Neural cell (in vitro differentiated cells): Measurements from ENCODE around the gene OR51I2. TPM values are rescaled to one million over a fixed set of nuclear protein-coding genes. Genes with fewer than 3 reads are reported as not detected.

Source experiments
- H2AFZ ChIP-seq: fragments of 200-600, 300-800 bp; sonication (generic), shearing (Covaris generic); 2 replicates; pipeline ENCODE4 v1.6.0; 2014; ENCODE audit warnings: low read depth, mild to moderate bottlenecking, antibody characterized with exemption, low read length, moderate library complexity
- H3F3A ChIP-seq: fragments of 200-600 bp; shearing (Covaris generic); 2 replicates; pipeline ENCODE4 v1.6.1; 2016; ENCODE audit warnings: mild to moderate bottlenecking, moderate library complexity, mixed read lengths, antibody characterized with exemption, low read length; ENCODE audit not compliant: insufficient read depth, poor library complexity, severe bottlenecking
- H3K27ac ChIP-seq: fragments of 200-600, 300-800 bp; sonication (generic), shearing (Covaris generic); 2 replicates; pipeline ENCODE4 v1.5.1; 2014; ENCODE audit warnings: mild to moderate bottlenecking, low read length, moderate library complexity
- H3K27me3 ChIP-seq: fragments of 300-800, 200-600 bp; sonication (generic), shearing (Covaris generic); 2 replicates; pipeline ENCODE4 v1.6.0; 2014; ENCODE audit warnings: mild to moderate bottlenecking, low read depth, low read length, moderate library complexity; ENCODE audit not compliant: insufficient read depth
- H3K36me3 ChIP-seq: fragments of 300-800, 200-600 bp; sonication (generic), shearing (Covaris generic); 2 replicates; pipeline ENCODE4 v1.5.1; 2014; ENCODE audit warnings: mild to moderate bottlenecking, antibody characterized with exemption, low read length, moderate library complexity; ENCODE audit not compliant: insufficient read depth
- H3K4me2 ChIP-seq: fragments of 300-800, 200-600 bp; sonication (generic), shearing (Covaris generic); 2 replicates; pipeline ENCODE4 v1.6.0; 2014; ENCODE audit warnings: mild to moderate bottlenecking, low read length
- H3K4me3 ChIP-seq: fragments of 300-800, 200-600 bp; sonication (generic), shearing (Covaris generic); 2 replicates; pipeline ENCODE4 v1.5.1; 2014; ENCODE audit warnings: mild to moderate bottlenecking, low read length, moderate library complexity
- H3K79me2 ChIP-seq: fragments of 200-600 bp; shearing (Covaris generic); replicated peaks from 2 replicates; pipeline ENCODE4 v1.6.0; 2014; ENCODE audit warnings: mild to moderate bottlenecking, low read length, moderate library complexity; ENCODE audit not compliant: insufficient read depth
- H3K9ac ChIP-seq: fragments of 300-800, 200-600 bp; sonication (generic), shearing (Covaris generic); 2 replicates; pipeline ENCODE4 v1.6.1; 2016; ENCODE audit warnings: mild to moderate bottlenecking, low read length, mixed read lengths
- H3K9me2 ChIP-seq: fragments of 200-600 bp; shearing (Covaris generic); 2 replicates; pipeline ENCODE4 v1.6.1; 2016; ENCODE audit warnings: mild to moderate bottlenecking, low read length, mixed read lengths; ENCODE audit not compliant: insufficient read depth
- H3K9me3 ChIP-seq: fragments of 200-600, 300-800 bp; sonication (generic), shearing (Covaris generic); 2 replicates; pipeline ENCODE4 v1.6.1; 2016; ENCODE audit warnings: mild to moderate bottlenecking, mixed run types, low read length, moderate library complexity, mixed read lengths
- H4K20me1 ChIP-seq: fragments of 200-600 bp; shearing (Covaris generic); 2 replicates; pipeline ENCODE4 v1.6.1; 2016; ENCODE audit warnings: mild to moderate bottlenecking, mixed run types; ENCODE audit not compliant: insufficient read depth
- EP300 ChIP-seq: fragments of 450-650 bp; conservative IDR thresholded peaks from 2 replicates; pipeline ENCODE4 v1.6.1; 2014; ENCODE audit warnings: antibody characterized with exemption, mild to moderate bottlenecking, moderate library complexity; ENCODE audit not compliant: poor library complexity, severe bottlenecking
- EZH2 ChIP-seq: fragments of 200-600, 300-800 bp; shearing (Covaris generic), sonication (generic); IDR thresholded peaks from 2 replicates; pipeline ENCODE4 v1.6.1; 2014; ENCODE audit warnings: antibody characterized with exemption, low read length, borderline replicate concordance, mild to moderate bottlenecking; ENCODE audit not compliant: insufficient read depth, poor library complexity, severe bottlenecking
- MXI1 ChIP-seq: fragments of 450-650 bp; conservative IDR thresholded peaks from 2 replicates; pipeline ENCODE4 v1.6.1; 2014; ENCODE audit warnings: antibody characterized with exemption, mild to moderate bottlenecking; ENCODE audit not compliant: poor library complexity, severe bottlenecking
- POLR2AphosphoS5 ChIP-seq: IDR thresholded peaks from 2 replicates; pipeline ENCODE4 v1.6.1; 2012
- RAD21 ChIP-seq: fragments of 450-650 bp; conservative IDR thresholded peaks from 2 replicates; pipeline ENCODE4 v1.6.1; 2014; ENCODE audit warnings: antibody characterized with exemption, mild to moderate bottlenecking, moderate library complexity
- SMC3 ChIP-seq: fragments of 450-650 bp; conservative IDR thresholded peaks from 2 replicates; pipeline ENCODE4 v1.6.1; 2014; ENCODE audit warnings: antibody characterized with exemption, mild to moderate bottlenecking, moderate library complexity; ENCODE audit not compliant: poor library complexity
- TAF1 ChIP-seq: IDR thresholded peaks from 2 replicates; pipeline ENCODE4 v1.6.1; 2012; ENCODE audit warnings: low read depth
- polyA plus RNA-seq: library from polyadenylated mRNA; depleted of rRNA; stranded (reverse); fragments of >200 nt; gene quantifications from 2 replicates; pipeline ENCODE4 v1.2.3, GENCODE V29; 2014
- TF ChIP-seq, protein P1 (sequence below): IDR thresholded peaks from 2 replicates; pipeline ENCODE4 v1.6.1; 2012; ENCODE audit warnings: borderline replicate concordance
- TF ChIP-seq, protein P2 (sequence below): fragments of 450-650 bp; IDR thresholded peaks from 2 replicates; pipeline ENCODE4 v1.5.1; 2014; ENCODE audit warnings: antibody characterized with exemption, mild to moderate bottlenecking, moderate library complexity; ENCODE audit not compliant: poor library complexity, severe bottlenecking

The OR51I2 gene
- polyA plus RNA-seq, 1 donor from 2014 or later = not detected

DNA sequence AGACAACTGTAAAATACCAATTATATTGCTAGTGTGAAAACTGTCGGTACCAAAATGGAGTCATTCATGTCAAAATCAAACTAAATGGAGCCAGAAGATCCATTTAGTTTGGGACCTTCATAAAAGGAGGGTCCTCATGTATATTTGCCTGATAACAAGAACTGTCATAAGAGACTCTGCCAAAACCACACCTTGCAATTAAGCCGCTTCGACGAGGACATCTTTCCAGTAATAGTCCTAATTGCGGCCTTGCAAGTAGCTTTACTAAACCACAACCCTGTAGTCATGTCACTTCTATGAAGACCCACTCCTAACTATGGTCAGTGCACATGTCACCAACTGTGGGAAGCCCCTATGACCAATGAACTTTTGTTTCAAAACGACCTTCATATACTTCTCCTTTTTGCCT, 51.3 kb downstream of the OR51I2 start:
- no peak overlapping the region for H2AFZ ChIP-seq
- no peaks in the 10 kb centered on the region for H3F3A ChIP-seq
- TF ChIP-seq RAD21 (no peak), MXI1 (no peak), POLR2AphosphoS5 (no peak), EP300 (no peak), SMC3 (no peak), TAF1 (no peak), EZH2 (no peak)
- TF ChIP-seq, protein P1, sequence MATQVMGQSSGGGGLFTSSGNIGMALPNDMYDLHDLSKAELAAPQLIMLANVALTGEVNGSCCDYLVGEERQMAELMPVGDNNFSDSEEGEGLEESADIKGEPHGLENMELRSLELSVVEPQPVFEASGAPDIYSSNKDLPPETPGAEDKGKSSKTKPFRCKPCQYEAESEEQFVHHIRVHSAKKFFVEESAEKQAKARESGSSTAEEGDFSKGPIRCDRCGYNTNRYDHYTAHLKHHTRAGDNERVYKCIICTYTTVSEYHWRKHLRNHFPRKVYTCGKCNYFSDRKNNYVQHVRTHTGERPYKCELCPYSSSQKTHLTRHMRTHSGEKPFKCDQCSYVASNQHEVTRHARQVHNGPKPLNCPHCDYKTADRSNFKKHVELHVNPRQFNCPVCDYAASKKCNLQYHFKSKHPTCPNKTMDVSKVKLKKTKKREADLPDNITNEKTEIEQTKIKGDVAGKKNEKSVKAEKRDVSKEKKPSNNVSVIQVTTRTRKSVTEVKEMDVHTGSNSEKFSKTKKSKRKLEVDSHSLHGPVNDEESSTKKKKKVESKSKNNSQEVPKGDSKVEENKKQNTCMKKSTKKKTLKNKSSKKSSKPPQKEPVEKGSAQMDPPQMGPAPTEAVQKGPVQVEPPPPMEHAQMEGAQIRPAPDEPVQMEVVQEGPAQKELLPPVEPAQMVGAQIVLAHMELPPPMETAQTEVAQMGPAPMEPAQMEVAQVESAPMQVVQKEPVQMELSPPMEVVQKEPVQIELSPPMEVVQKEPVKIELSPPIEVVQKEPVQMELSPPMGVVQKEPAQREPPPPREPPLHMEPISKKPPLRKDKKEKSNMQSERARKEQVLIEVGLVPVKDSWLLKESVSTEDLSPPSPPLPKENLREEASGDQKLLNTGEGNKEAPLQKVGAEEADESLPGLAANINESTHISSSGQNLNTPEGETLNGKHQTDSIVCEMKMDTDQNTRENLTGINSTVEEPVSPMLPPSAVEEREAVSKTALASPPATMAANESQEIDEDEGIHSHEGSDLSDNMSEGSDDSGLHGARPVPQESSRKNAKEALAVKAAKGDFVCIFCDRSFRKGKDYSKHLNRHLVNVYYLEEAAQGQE = no peak
- TF ChIP-seq, protein P2, sequence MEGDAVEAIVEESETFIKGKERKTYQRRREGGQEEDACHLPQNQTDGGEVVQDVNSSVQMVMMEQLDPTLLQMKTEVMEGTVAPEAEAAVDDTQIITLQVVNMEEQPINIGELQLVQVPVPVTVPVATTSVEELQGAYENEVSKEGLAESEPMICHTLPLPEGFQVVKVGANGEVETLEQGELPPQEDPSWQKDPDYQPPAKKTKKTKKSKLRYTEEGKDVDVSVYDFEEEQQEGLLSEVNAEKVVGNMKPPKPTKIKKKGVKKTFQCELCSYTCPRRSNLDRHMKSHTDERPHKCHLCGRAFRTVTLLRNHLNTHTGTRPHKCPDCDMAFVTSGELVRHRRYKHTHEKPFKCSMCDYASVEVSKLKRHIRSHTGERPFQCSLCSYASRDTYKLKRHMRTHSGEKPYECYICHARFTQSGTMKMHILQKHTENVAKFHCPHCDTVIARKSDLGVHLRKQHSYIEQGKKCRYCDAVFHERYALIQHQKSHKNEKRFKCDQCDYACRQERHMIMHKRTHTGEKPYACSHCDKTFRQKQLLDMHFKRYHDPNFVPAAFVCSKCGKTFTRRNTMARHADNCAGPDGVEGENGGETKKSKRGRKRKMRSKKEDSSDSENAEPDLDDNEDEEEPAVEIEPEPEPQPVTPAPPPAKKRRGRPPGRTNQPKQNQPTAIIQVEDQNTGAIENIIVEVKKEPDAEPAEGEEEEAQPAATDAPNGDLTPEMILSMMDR = no peak

GRCh38 chr11:5504403-5504921, 55.3 kb downstream of the OR51I2 start:
- no peak overlapping the region for H2AFZ ChIP-seq

More for the DNA sequence above, 51.3 kb downstream of the OR51I2 start:
- Histone ChIP-seq H3K4me2 (no peak overlapping the region), H3K9ac (no peak overlapping the region), H3K4me3 (no peak overlapping the region), H3K79me2 (no peaks in the 10 kb centered on the region), H3K9me3 (no peaks in the 10 kb centered on the region), H4K20me1 (no peaks in the 10 kb centered on the region), H3K9me2 (no peaks in the 10 kb centered on the region), H3K36me3 (no peaks in the 10 kb centered on the region), H3K27me3 (no peaks in the 10 kb centered on the region), H3K27ac (no peak overlapping the region)

More at GRCh38 chr11:5504403-5504921, 55.3 kb downstream of the OR51I2 start:
- Histone ChIP-seq H3K4me3 (no peak overlapping the region), H3K36me3 (no peaks in the 10 kb centered on the region), H3K27me3 (no peaks in the 10 kb centered on the region), H3K9ac (no peak overlapping the region), H3K27ac (no peak overlapping the region), H3K4me2 (no peak overlapping the region), H4K20me1 (no peaks in the 10 kb centered on the region), H3K79me2 (no peaks in the 10 kb centered on the region), H3F3A (no peaks in the 10 kb centered on the region), H3K9me3 (no peaks in the 10 kb centered on the region), H3K9me2 (no peaks in the 10 kb centered on the region)
- no peak for TF ChIP-seq EP300
